H1 (cell line): ENCODE data around the gene SFXN2. TPM values are rescaled to one million over a fixed set of nuclear protein-coding genes. Genes with fewer than 3 reads are reported as not detected.

Experiments
- CTCF ChIA-PET: fragments of 300-600 bp; sonication (Branson Sonifier 250); formaldehyde crosslinking; loops from one replicate; lab custom pipeline; 2021; ENCODE audit not compliant: partially characterized antibody; lab: Charles Lee
- POLR2A ChIA-PET: fragments of 300-600 bp; sonication (Branson Sonifier 250); formaldehyde crosslinking; loops from one replicate; lab custom pipeline; 2021; ENCODE audit warnings: inconsistent platforms; ENCODE audit not compliant: partially characterized antibody; lab: Charles Lee
- DNase-seq, 2 experiments: peaks; one replicate each; pipeline versions ENCODE4 v3.0.0 to v3.0.0-alpha.2; 2010 to 2022; ENCODE audit warnings: low spot score in 2 of 2, low read depth in 1 of 2, mixed read lengths in 1 of 2
- FAIRE-seq: peaks from 2 replicates; lab custom pipeline; 2011; peaks lifted over from hg19 to GRCh38; lab: Jason Lieb, UNC
- H2AFZ ChIP-seq: 2 replicates; pipeline ENCODE4 v1.8.1; 2012; ENCODE audit warnings: low read length, inconsistent platforms
- H2AK5ac ChIP-seq: 2 replicates; pipeline ENCODE4 v1.6.1; 2013; ENCODE audit warnings: low read depth, low read length
- H2BK120ac ChIP-seq: replicated peaks from 2 replicates; pipeline ENCODE3; 2013; ENCODE audit warnings: low read depth, low read length, inconsistent platforms
- H2BK12ac ChIP-seq: 2 replicates; pipeline ENCODE4 v1.6.1; 2013; ENCODE audit warnings: low read depth, low read length
- H2BK15ac ChIP-seq: 2 replicates; pipeline ENCODE4 v1.6.1; 2013; ENCODE audit warnings: low read length
- H2BK20ac ChIP-seq: 2 replicates; pipeline ENCODE4 v1.6.1; 2013; ENCODE audit warnings: low read length
- H2BK5ac ChIP-seq: 2 replicates; pipeline ENCODE4 v1.6.1; 2013; ENCODE audit warnings: low read depth, low read length
- H3K14ac ChIP-seq: 2 replicates; pipeline ENCODE4 v1.6.1; 2013; ENCODE audit warnings: inconsistent platforms; ENCODE audit not compliant: insufficient read length
- H3K18ac ChIP-seq: 2 replicates; pipeline ENCODE4 v1.6.1; 2013; ENCODE audit warnings: low read length; ENCODE audit errors: extremely low read depth
- H3K23ac ChIP-seq: 2 replicates; pipeline ENCODE4 v1.6.1; 2013; ENCODE audit warnings: inconsistent platforms; ENCODE audit not compliant: insufficient read length
- H3K23me2 ChIP-seq: 2 replicates; pipeline ENCODE4 v1.6.1; 2013; ENCODE audit warnings: low read depth, low read length
- H3K27ac ChIP-seq: 2 replicates; pipeline ENCODE4 v1.6.1; 2011; ENCODE audit warnings: low read depth, low read length, inconsistent platforms
- H3K27me3 ChIP-seq, 4 experiments: replicated peaks in 1 of 4; 1 replicate in 1 of 4; 2 replicates in 3 of 4; pipeline versions ENCODE4 v1.6.1 to v1.8.1; 2011 to 2013; ENCODE audit warnings: low read length in 3 of 4, mild to moderate bottlenecking in 3 of 4, inconsistent platforms in 2 of 4, mixed read lengths in 2 of 4, moderate library complexity in 1 of 4; ENCODE audit not compliant: control insufficient read depth in 3 of 4, insufficient read depth in 3 of 4; ENCODE audit errors: extremely low read depth in 1 of 4
- H3K36me3 ChIP-seq, 4 experiments: 2 replicates each; pipeline versions ENCODE4 v1.6.1 to v1.8.1; 2011 to 2013; ENCODE audit warnings: mild to moderate bottlenecking in 4 of 4, low read length in 3 of 4, moderate library complexity in 2 of 4, control low read depth in 1 of 4, inconsistent platforms in 1 of 4; ENCODE audit not compliant: insufficient read depth in 4 of 4, control insufficient read depth in 2 of 4
- H3K4ac ChIP-seq: replicated peaks from 2 replicates; pipeline ENCODE3; 2013; ENCODE audit warnings: low read length, low read depth, mixed read lengths, inconsistent platforms; ENCODE audit not compliant: insufficient read length
- H3K4me1 ChIP-seq, 4 experiments: replicated peaks in 1 of 4; 1 replicate in 1 of 4; 2 replicates in 3 of 4; pipeline versions ENCODE4 v1.6.1 to v1.8.1; 2011 to 2013; ENCODE audit warnings: low read length in 3 of 4, inconsistent platforms in 2 of 4, mixed read lengths in 1 of 4; ENCODE audit not compliant: insufficient read depth in 4 of 4, control insufficient read depth in 3 of 4
- H3K4me2 ChIP-seq, 2 experiments: 2 replicates each; pipeline versions ENCODE4 v1.6.1 to v1.8.1; 2011 to 2013; ENCODE audit warnings: low read depth in 2 of 2, low read length in 2 of 2, control low read depth in 1 of 2, inconsistent platforms in 1 of 2, mild to moderate bottlenecking in 1 of 2; ENCODE audit not compliant: insufficient read depth in 1 of 2
- H3K4me3 ChIP-seq, 4 experiments: fragments of 200-600, 300-600 bp in 1 of 4; sonication (generic), shearing (Covaris generic), sonication (Bioruptor Twin) in 1 of 4; 2 replicates each; pipeline versions ENCODE4 v1.5.1 to v1.8.1; 2011 to 2016; ENCODE audit warnings: low read length in 4 of 4, low read depth in 3 of 4, control low read depth in 2 of 4, inconsistent platforms in 2 of 4, mild to moderate bottlenecking in 2 of 4, mixed read lengths in 1 of 4, moderate library complexity in 1 of 4; ENCODE audit not compliant: insufficient read depth in 2 of 4; ENCODE audit errors: extremely low read depth in 1 of 4
- H3K56ac ChIP-seq: replicated peaks from 2 replicates; pipeline ENCODE3; 2013; ENCODE audit warnings: low read depth, mild to moderate bottlenecking, mixed read lengths, low read length, inconsistent platforms; ENCODE audit not compliant: insufficient read length
- H3K79me1 ChIP-seq: 2 replicates; pipeline ENCODE4 v1.6.1; 2013; ENCODE audit warnings: low read depth, low read length, control low read depth
- H3K79me2 ChIP-seq, 2 experiments: 2 replicates each; pipeline versions ENCODE4 v1.6.1 to v1.8.1; 2012 to 2013; ENCODE audit warnings: low read length in 2 of 2, mild to moderate bottlenecking in 2 of 2, inconsistent platforms in 1 of 2; ENCODE audit not compliant: insufficient read depth in 2 of 2, control insufficient read depth in 1 of 2
- H3K9ac ChIP-seq, 4 experiments: replicated peaks in 1 of 4; 1 replicate in 1 of 4; 2 replicates in 3 of 4; pipeline versions ENCODE4 v1.6.1 to v1.8.1; 2011 to 2013; ENCODE audit warnings: low read depth in 3 of 4, low read length in 3 of 4, control low read depth in 2 of 4, mild to moderate bottlenecking in 2 of 4, moderate library complexity in 2 of 4, inconsistent platforms in 1 of 4; ENCODE audit errors: extremely low read depth in 1 of 4
- H3K9me3 ChIP-seq, 2 experiments: 2 replicates each; pipeline versions ENCODE4 v1.6.1 to v1.8.1; 2012 to 2013; ENCODE audit warnings: mild to moderate bottlenecking in 2 of 2, moderate library complexity in 2 of 2, control low read depth in 1 of 2, inconsistent platforms in 1 of 2, low read depth in 1 of 2, low read length in 1 of 2, mixed read lengths in 1 of 2; ENCODE audit not compliant: insufficient read depth in 2 of 2
- H4K20me1 ChIP-seq, 2 experiments: replicated peaks in 1 of 2; 2 replicates each; pipeline versions ENCODE3 to v1.8.1; 2011 to 2013; ENCODE audit warnings: inconsistent platforms in 2 of 2, low read length in 2 of 2, mild to moderate bottlenecking in 1 of 2; ENCODE audit not compliant: insufficient read depth in 2 of 2, control insufficient read depth in 1 of 2
- H4K5ac ChIP-seq: 2 replicates; pipeline ENCODE4 v1.6.1; 2013; ENCODE audit warnings: low read length, low read depth, mixed read lengths, inconsistent platforms; ENCODE audit not compliant: insufficient read length
- H4K8ac ChIP-seq: 2 replicates; pipeline ENCODE4 v1.8.0; 2013; ENCODE audit warnings: mild to moderate bottlenecking, moderate library complexity, low read length, inconsistent platforms; ENCODE audit not compliant: insufficient read depth; ENCODE audit errors: extremely low read depth
- H4K91ac ChIP-seq: replicated peaks from 2 replicates; pipeline ENCODE3; 2013; ENCODE audit warnings: low read length, mixed read lengths, inconsistent platforms; ENCODE audit not compliant: insufficient read length
- BACH1 ChIP-seq: IDR thresholded peaks from 2 replicates; pipeline ENCODE4 v1.6.1; 2012; ENCODE audit warnings: low read length, improper control_type of control experiment
- BRCA1 ChIP-seq: IDR thresholded peaks from 2 replicates; pipeline ENCODE4 v1.6.1; 2012; ENCODE audit warnings: low read depth, low read length, improper control_type of control experiment
- CREB1 ChIP-seq: IDR thresholded peaks from 2 replicates; pipeline ENCODE4 v1.6.1; 2012; ENCODE audit warnings: inconsistent platforms
- HDAC2 ChIP-seq, 2 experiments: fragments of 300-600 bp in 1 of 2; sonication (generic) in 1 of 2; IDR thresholded peaks; 2 replicates each; pipeline ENCODE4 v1.6.1; 2011 to 2012; ENCODE audit warnings: low read depth in 2 of 2, low read length in 2 of 2, mild to moderate bottlenecking in 2 of 2, moderate library complexity in 2 of 2, borderline replicate concordance in 1 of 2, inconsistent platforms in 1 of 2
- MAFK ChIP-seq: IDR thresholded peaks from 2 replicates; pipeline ENCODE4 v1.6.1; 2012; ENCODE audit warnings: low read depth, mild to moderate bottlenecking, improper control_type of control experiment, low read length
- POLR2AphosphoS5 ChIP-seq: IDR thresholded peaks from 2 replicates; pipeline ENCODE4 v1.6.1; 2011; ENCODE audit warnings: low read depth, low read length
- RFX5 ChIP-seq: IDR thresholded peaks from 2 replicates; pipeline ENCODE4 v1.6.1; 2011; ENCODE audit warnings: low read depth, low read length, improper control_type of control experiment, borderline replicate concordance
- SP1 ChIP-seq: IDR thresholded peaks from 2 replicates; pipeline ENCODE4 v1.6.1; 2011; ENCODE audit warnings: low read depth, low read length
- SRF ChIP-seq: IDR thresholded peaks from 2 replicates; pipeline ENCODE4 v1.6.1; 2011; ENCODE audit warnings: mild to moderate bottlenecking, low read depth, low read length, moderate library complexity
- ZNF274 ChIP-seq: IDR thresholded peaks from 2 replicates; pipeline ENCODE4 v1.7.0; 2012; ENCODE audit warnings: low read length, borderline replicate concordance; ENCODE audit errors: extremely low read depth
- WGBS, 2 experiments: shearing (Covaris generic) in 1 of 2; methylation state at CpG; one replicate each; pipeline versions ENCODE4 v1.1.6 to v1.1.7; 2013 to 2015; ENCODE audit warnings: low lambda C conversion rate in 2 of 2, mixed read lengths in 2 of 2, inconsistent platforms in 1 of 2, low coverage in 1 of 2, missing lambda C conversion rate in 1 of 2; ENCODE audit not compliant: insufficient replicate concordance in 2 of 2, insufficient coverage in 1 of 2, insufficient read length in 1 of 2; ENCODE audit errors: extremely low coverage in 1 of 2, missing lambda C conversion rate in 1 of 2; 5-methylcytosine and 5-hydroxymethylcytosine counted together
- polyA plus RNA-seq, 7 experiments: library from polyadenylated mRNA; depleted of rRNA in 3 of 7; stranded (reverse) in 5 of 7; unstranded in 2 of 7; fragments of >200 nt in 5 of 7; fragments of 200-250 nt in 2 of 7; gene quantifications; 1 replicate in 5 of 7; 2 replicates in 1 of 7; 4 replicates in 1 of 7; pipeline versions ENCODE4 v1.2.1 to v1.2.3, GENCODE V29; 2011 to 2013; ENCODE audit warnings: missing spikeins in 2 of 7, mixed read lengths in 2 of 7
- total RNA-seq: library from RNA; stranded (reverse); fragmentation: NEBNext Ultra II Directional; extraction: Animal tissue kit (Norgen Biotek cat#: 25700); gene quantifications from 2 replicates; pipeline ENCODE4 v1.2.1, GENCODE V29; 2021
- TF ChIP-seq, protein P1 (sequence below): IDR thresholded peaks from 2 replicates; pipeline ENCODE4 v1.6.1; 2012; ENCODE audit warnings: inconsistent platforms
- TF ChIP-seq, protein P2 (sequence below): IDR thresholded peaks from 2 replicates; pipeline ENCODE4 v1.6.1; 2012; ENCODE audit warnings: inconsistent platforms

Gene SFXN2
- total and polyA plus RNA-seq, 2 of the 8 experiments (the other 6 are each of a cell fraction or from before 2014, with no cell fraction given), result 20.5 to 23.5 TPM

DNA sequence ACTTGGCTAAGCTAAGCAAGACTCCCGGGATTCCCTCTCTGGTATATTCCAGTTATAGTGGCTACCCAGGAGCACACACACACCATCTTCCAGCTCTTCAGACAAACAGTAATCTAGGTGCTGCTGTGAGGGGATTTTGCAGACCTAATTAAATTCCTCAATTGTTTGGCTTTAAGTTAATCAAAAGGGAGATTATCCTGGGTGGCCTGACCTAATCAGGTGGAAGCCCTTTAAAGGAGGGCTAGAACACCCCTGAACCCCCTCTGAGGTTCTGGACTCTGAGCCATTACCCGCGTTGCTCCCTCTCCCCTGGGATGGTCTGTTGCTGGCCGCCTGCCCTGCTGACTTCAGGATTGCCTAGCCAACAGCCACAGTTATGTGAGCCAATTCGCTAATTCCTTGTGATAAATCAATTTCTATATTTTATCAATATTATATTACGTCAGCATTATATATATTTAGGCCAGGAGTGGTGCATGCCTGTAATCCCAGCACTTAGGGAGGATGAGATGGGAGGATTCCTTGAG is 6.4 kb downstream of the SFXN2 start:
- Histone ChIP-seq H3K9me3 (no peaks in the 10 kb centered on the region), H3K14ac (no peak overlapping the region), H2BK5ac (peak overlapping the region; percentile 15; the same call in 1 of the 2 replicates), H2AFZ (no peak overlapping the region), H2BK15ac (no peak overlapping the region), H3K18ac (no peak overlapping the region), H3K27ac (no peak overlapping the region), H3K4me3 (no peak overlapping the region), H3K56ac (no peak overlapping the region), H3K23ac (no peak overlapping the region), H2AK5ac (no peak overlapping the region), H3K9ac (no peak overlapping the region; a peak in 1 of 7 replicates), H4K5ac (no peak overlapping the region), H3K4me2 (no peak overlapping the region), H3K36me3 (peaks cover 0 to 24% (median 5%) of the 10 kb centered on the region in 4 experiments; a peak in 6 of 8 replicates), H3K79me1 (peaks cover 4% of the 10 kb centered on the region), H2BK120ac (no peak overlapping the region), H4K91ac (no peak overlapping the region), H3K79me2 (peaks cover 0 to 72% of the 10 kb centered on the region in 2 experiments; a peak in 2 of 4 replicates), H4K20me1 (peaks cover 2 to 11% of the 10 kb centered on the region in 2 experiments), H2BK20ac (no peak overlapping the region), H3K4ac (no peak overlapping the region), H3K4me1 (peaks cover 5 to 18% (median 12%) of the 10 kb centered on the region in 4 experiments; a peak in 6 of 7 replicates), H3K27me3 (no peaks in the 10 kb centered on the region), H4K8ac (no peak overlapping the region), H3K23me2 (no peaks in the 10 kb centered on the region; the same call in 1 of the 2 replicates), H2BK12ac (no peak overlapping the region)
- FAIRE-seq (no peak), DNase-seq (no peak)
- CTCF ChIA-PET, result interaction anchor here (0.6 to 1.5 kb wide), 7 partner anchors 13 to 1008 kb away, joined by 3 to 4 read pairs (median 4); no protein-coding TSS in a partner anchor
- TF ChIP-seq SP1 (no peak), ZNF274 (no peak), POLR2AphosphoS5 (no peak), HDAC2 (IDR thresholded peaks at IDR 0.05; ENCODE audit: borderline replicate concordance in 1 of 2, low read depth in 2 of 2, low read length in 2 of 2) (no peak), BRCA1 (no peak), BACH1 (no peak), RFX5 (no peak), SRF (no peak), CREB1 (no peak), MAFK (no peak)
- TF ChIP-seq, protein P1, sequence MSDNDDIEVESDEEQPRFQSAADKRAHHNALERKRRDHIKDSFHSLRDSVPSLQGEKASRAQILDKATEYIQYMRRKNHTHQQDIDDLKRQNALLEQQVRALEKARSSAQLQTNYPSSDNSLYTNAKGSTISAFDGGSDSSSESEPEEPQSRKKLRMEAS, result no peak
- TF ChIP-seq, protein P2, sequence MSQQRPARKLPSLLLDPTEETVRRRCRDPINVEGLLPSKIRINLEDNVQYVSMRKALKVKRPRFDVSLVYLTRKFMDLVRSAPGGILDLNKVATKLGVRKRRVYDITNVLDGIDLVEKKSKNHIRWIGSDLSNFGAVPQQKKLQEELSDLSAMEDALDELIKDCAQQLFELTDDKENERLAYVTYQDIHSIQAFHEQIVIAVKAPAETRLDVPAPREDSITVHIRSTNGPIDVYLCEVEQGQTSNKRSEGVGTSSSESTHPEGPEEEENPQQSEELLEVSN, result no peak
- 82% methylated on average over 5 of the region's 6 CpGs; no CpG with 5 or more reads in 1 of the 2 experiments for WGBS, 2 experiments
- POLR2A ChIA-PET, result interaction anchor here (1.1 to 1.7 kb wide), 5 partner anchors 9 to 22 kb away, joined by 3 to 9 read pairs (median 4); partner anchors contain the start of gene WBP1L
